HFFc6 (cell line): ENCODE results near the gene ZDHHC11. TPM values are rescaled to one million over a fixed set of nuclear protein-coding genes. Genes with fewer than 3 reads are reported as not detected.
"Not testable (repeated sequence)": the region's sequence is repeated elsewhere in the genome, so short reads cannot be mapped to it uniquely, and the experiment has no call there.

ENCODE experiments used
- DNase-seq: peaks from one replicate; pipeline ENCODE4 v3.0.0-alpha.2; 2018
- H3K27ac Mint-ChIP-seq: 2 replicates; pipeline ENCODE4 v1.8.0; 2020; ENCODE audit warnings: mild to moderate bottlenecking, mixed read lengths
- H3K27me3 Mint-ChIP-seq: 2 replicates; pipeline ENCODE4 v1.8.0; 2021; ENCODE audit warnings: mild to moderate bottlenecking, moderate library complexity, mixed read lengths; ENCODE audit not compliant: insufficient read depth
- H3K36me3 Mint-ChIP-seq: 2 replicates; pipeline ENCODE4 v1.8.0; 2021; ENCODE audit warnings: low read depth, mixed read lengths
- H3K4me1 Mint-ChIP-seq: 2 replicates; pipeline ENCODE4 v1.8.0; 2020; ENCODE audit warnings: low read depth, mixed read lengths
- H3K4me3 Mint-ChIP-seq: 2 replicates; pipeline ENCODE4 v1.8.0; 2020; ENCODE audit warnings: mild to moderate bottlenecking, moderate library complexity, mixed read lengths
- H3K9me3 Mint-ChIP-seq: 2 replicates; pipeline ENCODE4 v1.8.0; 2020; ENCODE audit warnings: mild to moderate bottlenecking, mixed read lengths
- total RNA-seq, 6 experiments: library from RNA; stranded (reverse); fragmentation: NEBNext Ultra II Directional; extraction: Animal tissue kit (Norgen Biotek cat#: 25700); gene quantifications; 2 replicates in 1 of 6; 3 replicates in 5 of 6; pipeline ENCODE4 v1.2.3, GENCODE V29; 2021
- TF ChIP-seq, protein P1 (sequence below): fragments of 200-600 bp; sonication (generic); IDR thresholded peaks from 2 replicates; pipeline ENCODE4 v1.5.0; 2021; ENCODE audit warnings: antibody characterized with exemption, mild to moderate bottlenecking

Gene ZDHHC11
- total RNA-seq, 6 experiments from 2014 or later: 1.3 to 4.2 (median 1.8) TPM

DNA sequence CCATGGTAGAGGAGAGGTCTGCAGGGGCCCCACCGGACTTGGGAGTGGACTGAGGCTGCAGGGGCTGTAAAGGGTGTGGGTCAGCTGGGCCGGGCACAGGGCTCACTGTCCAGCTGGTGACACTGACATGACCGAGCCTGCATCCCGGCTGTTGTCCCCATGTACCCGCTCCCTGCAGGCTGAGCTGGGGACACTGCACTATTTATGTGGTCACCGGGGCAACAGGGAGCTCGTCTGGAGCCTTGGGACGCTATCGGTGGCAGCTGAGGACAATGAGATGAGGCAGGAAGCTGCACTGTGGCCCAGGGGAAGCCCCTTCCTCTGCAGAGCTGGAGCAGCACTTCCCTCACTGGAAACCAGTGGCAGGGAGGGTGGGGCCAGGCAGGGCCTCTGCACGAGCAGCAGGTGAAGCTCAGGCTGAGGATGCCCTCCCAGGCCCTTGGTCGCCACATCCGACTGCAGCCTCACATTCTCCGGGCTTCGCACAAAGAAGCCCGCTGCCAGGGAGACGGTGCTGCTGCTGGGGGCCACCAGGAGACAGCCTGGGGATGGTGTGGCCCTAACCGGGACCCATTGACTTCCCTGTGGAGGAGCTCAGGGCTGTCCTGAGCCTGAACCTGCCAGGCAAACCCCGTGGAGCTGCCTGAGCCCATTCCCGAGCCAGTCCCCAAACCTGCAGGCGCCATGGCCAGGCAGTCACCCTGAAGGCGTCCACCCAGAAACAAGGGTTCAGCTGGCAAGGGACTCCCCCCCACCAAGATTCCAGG lies 92.7 kb downstream of the ZDHHC11 start:
- no peak for DNase-seq
- Mint-ChIP-seq H3K36me3 (no peaks in the 10 kb centered on the region), H3K27ac (no peak overlapping the region), H3K4me3 (no peak overlapping the region), H3K4me1 (no peaks in the 10 kb centered on the region), H3K27me3 (peaks cover 35% of the 10 kb centered on the region), H3K9me3 (no peaks in the 10 kb centered on the region)
- TF ChIP-seq, protein P1, sequence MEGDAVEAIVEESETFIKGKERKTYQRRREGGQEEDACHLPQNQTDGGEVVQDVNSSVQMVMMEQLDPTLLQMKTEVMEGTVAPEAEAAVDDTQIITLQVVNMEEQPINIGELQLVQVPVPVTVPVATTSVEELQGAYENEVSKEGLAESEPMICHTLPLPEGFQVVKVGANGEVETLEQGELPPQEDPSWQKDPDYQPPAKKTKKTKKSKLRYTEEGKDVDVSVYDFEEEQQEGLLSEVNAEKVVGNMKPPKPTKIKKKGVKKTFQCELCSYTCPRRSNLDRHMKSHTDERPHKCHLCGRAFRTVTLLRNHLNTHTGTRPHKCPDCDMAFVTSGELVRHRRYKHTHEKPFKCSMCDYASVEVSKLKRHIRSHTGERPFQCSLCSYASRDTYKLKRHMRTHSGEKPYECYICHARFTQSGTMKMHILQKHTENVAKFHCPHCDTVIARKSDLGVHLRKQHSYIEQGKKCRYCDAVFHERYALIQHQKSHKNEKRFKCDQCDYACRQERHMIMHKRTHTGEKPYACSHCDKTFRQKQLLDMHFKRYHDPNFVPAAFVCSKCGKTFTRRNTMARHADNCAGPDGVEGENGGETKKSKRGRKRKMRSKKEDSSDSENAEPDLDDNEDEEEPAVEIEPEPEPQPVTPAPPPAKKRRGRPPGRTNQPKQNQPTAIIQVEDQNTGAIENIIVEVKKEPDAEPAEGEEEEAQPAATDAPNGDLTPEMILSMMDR: no peak

DNA sequence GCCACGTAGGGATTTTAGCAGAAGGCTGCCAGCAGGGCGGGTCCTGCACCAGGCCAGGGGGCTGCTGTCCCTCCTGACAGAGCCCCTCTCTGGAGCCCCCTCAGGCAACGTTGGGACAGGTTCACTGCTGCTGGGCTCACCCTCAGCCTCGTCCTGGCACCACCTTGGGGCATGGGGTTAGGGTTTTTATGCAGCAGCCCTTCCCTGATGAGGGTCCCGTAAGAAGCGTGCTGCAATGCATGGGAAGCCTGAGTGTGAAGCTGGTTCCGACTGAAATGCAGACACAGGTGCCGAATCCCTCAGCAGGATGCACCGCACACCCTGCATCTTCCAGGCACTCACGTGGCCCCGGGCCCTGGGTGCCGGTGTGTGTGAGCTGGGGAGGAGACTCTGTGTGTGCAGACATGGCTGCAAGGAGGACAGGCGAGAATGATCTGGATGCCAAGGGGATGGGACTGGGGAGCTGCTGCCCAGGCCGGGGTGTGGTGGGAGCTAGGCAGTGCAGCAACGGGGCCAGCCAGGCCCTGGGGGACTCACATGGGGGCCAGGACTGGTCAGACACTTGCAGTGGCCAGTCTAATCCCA lies 93.3 kb downstream of the ZDHHC11 start:
- H3K9me3 Mint-ChIP-seq: no peaks in the 10 kb centered on the region
- TF ChIP-seq, protein P1: no peak
- no peak for DNase-seq
- H3K4me3 Mint-ChIP-seq: no peak overlapping the region
- no peaks in the 10 kb centered on the region for H3K36me3 Mint-ChIP-seq
- H3K27ac Mint-ChIP-seq: no peak overlapping the region
- no peaks in the 10 kb centered on the region for H3K4me1 Mint-ChIP-seq
- peaks cover 31% of the 10 kb centered on the region for H3K27me3 Mint-ChIP-seq

DNA sequence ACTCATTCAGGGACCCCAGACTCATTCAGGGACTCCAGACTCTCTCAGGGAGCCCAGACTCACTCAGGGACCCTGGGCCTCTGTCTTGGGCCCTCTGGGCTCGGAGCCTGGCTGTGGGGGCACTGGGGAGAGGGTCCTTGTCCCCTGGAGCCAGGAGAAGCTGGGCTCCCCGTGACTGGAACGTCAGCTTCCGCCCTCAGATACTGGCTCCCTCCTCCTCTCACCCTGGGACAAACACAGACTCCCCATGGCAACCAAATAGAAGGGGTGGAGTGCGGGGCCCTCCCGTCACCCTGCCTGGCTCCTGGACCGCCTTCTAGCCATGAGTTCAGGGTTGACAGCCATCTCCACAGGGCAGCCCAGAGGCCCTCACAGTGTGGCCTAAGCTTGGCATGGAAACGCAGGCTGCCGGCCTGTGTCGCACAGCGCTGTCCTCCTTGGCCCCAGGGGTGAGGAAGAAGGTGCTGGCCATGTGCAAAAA lies 93.9 kb downstream of the ZDHHC11 start:
- no peak overlapping the region for H3K4me3 Mint-ChIP-seq
- no peak overlapping the region for H3K27ac Mint-ChIP-seq
- no peaks in the 10 kb centered on the region for H3K9me3 Mint-ChIP-seq
- TF ChIP-seq, protein P1: no peak
- no peak for DNase-seq
- no peaks in the 10 kb centered on the region for H3K4me1 Mint-ChIP-seq
- peaks cover 25% of the 10 kb centered on the region for H3K27me3 Mint-ChIP-seq
- H3K36me3 Mint-ChIP-seq: no peaks in the 10 kb centered on the region

GRCh38 chr5:756171-756570 lies 94.6 kb downstream of the ZDHHC11 start:
- Mint-ChIP-seq H3K4me3 (no peak overlapping the region), H3K27ac (no peak overlapping the region; the same call in 1 of the 2 replicates), H3K4me1 (no peaks in the 10 kb centered on the region), H3K27me3 (peaks cover 23% of the 10 kb centered on the region), H3K36me3 (no peaks in the 10 kb centered on the region), H3K9me3 (no peaks in the 10 kb centered on the region)
- DNase-seq: no peak
- TF ChIP-seq, protein P1: no peak

- H3K27ac Mint-ChIP-seq, H3K36me3 Mint-ChIP-seq, H3K9me3 Mint-ChIP-seq, DNase-seq, H3K4me1 Mint-ChIP-seq, H3K4me3 Mint-ChIP-seq: not testable (repeated sequence)
- peaks cover 14% of the 10 kb centered on the region for H3K27me3 Mint-ChIP-seq
Observed at GRCh38 chr5:754143-754632, 96.6 kb downstream of the ZDHHC11 start.

DNA sequence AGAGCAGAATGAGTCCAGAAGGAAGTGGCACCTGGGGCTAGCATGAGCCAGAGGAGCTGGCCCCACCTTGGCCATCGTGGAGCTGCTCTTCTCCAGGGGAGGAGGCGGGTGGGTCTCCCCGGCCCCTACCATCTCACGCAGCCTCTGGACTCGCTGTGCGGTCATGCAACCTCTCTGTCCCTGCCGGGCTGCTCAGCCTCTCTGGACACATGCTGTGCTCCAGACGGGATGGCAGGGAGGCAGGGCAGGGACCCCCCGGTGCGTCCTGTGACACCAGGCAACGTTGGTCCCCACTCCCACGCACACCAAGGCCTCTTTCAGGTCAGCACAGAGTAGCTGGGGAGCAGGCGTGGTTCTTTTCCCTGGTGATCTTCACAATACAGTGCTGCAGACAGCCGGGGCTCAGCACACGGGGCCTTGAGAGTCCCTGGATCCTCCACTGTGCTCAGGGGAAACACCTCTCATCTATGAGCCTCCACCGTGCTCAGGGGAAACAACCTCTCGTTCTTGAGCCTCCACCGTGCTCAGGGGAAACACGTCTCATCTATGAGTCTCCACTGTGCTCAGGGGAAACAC lies 97.1 kb downstream of the ZDHHC11 start:
- H3K27ac Mint-ChIP-seq, H3K4me3 Mint-ChIP-seq, H3K36me3 Mint-ChIP-seq, H3K4me1 Mint-ChIP-seq, DNase-seq, H3K9me3 Mint-ChIP-seq: not testable (repeated sequence)
- H3K27me3 Mint-ChIP-seq: peaks cover 12% of the 10 kb centered on the region

- DNase-seq, H3K4me1 Mint-ChIP-seq, H3K27ac Mint-ChIP-seq, H3K4me3 Mint-ChIP-seq, H3K36me3 Mint-ChIP-seq, H3K9me3 Mint-ChIP-seq: not testable (repeated sequence)
- peaks cover 11% of the 10 kb centered on the region for H3K27me3 Mint-ChIP-seq
Observed at GRCh38 chr5:752532-753115, 98.2 kb downstream of the ZDHHC11 start.

- not testable (repeated sequence) for H3K27me3 Mint-ChIP-seq
Observed at GRCh38 chr5:751992-752391, 98.8 kb downstream of the ZDHHC11 start.

More at GRCh38 chr5:751992-752391, 98.8 kb downstream of the ZDHHC11 start:
- H3K9me3 Mint-ChIP-seq, DNase-seq, H3K4me1 Mint-ChIP-seq, H3K4me3 Mint-ChIP-seq, H3K27ac Mint-ChIP-seq, H3K36me3 Mint-ChIP-seq: not testable (repeated sequence)
